Measurements from ENCODE around the gene IMPDH1.

- TF ChIP-seq PPARA (CRISPR knock-in tag; IDR thresholded peaks at IDR 0.05; ENCODE audit: borderline replicate concordance) (no peak), TCF4 (CRISPR knock-in tag; IDR thresholded peaks at IDR 0.05; ENCODE audit: borderline replicate concordance) (no peak), ZFP30 (CRISPR knock-in tag; IDR thresholded peaks at IDR 0.05) (no peak), CREB5 (CRISPR knock-in tag; IDR thresholded peaks at IDR 0.05; ENCODE audit: low read depth) (no peak), ISL1 (CRISPR knock-in tag; IDR thresholded peaks at IDR 0.05) (no peak)
- TF ChIP-seq, protein P1, sequence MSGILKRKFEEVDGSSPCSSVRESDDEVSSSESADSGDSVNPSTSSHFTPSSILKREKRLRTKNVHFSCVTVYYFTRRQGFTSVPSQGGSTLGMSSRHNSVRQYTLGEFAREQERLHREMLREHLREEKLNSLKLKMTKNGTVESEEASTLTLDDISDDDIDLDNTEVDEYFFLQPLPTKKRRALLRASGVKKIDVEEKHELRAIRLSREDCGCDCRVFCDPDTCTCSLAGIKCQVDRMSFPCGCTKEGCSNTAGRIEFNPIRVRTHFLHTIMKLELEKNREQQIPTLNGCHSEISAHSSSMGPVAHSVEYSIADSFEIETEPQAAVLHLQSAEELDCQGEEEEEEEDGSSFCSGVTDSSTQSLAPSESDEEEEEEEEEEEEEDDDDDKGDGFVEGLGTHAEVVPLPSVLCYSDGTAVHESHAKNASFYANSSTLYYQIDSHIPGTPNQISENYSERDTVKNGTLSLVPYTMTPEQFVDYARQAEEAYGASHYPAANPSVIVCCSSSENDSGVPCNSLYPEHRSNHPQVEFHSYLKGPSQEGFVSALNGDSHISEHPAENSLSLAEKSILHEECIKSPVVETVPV (CRISPR knock-in tag; IDR thresholded peaks at IDR 0.05) = no peak
Measured at GRCh38 chr7:128407751-128408708, 1.8 kb downstream of the IMPDH1 start.

Data from SK-N-SH treated with all-trans-retinoic acid at 6 μM for 48 hours (cell line).